Endodermal cell (in vitro differentiated cells): ENCODE data around the gene NID2. TPM values are rescaled to one million over a fixed set of nuclear protein-coding genes. Genes with fewer than 3 reads are reported as not detected.

ENCODE experiments used
- DNase-seq: peaks from one replicate; pipeline ENCODE4 v3.0.0-alpha.2; 2017
- H3K27ac ChIP-seq: 2 replicates; pipeline ENCODE4 v1.5.1; 2013; ENCODE audit warnings: mild to moderate bottlenecking, low read depth, low read length, moderate library complexity
- H3K27me3 ChIP-seq: 2 replicates; pipeline ENCODE4 v1.6.1; 2013; ENCODE audit warnings: mild to moderate bottlenecking, low read length, moderate library complexity; ENCODE audit not compliant: insufficient read depth, control insufficient read depth, poor library complexity, severe bottlenecking
- H3K36me3 ChIP-seq: 2 replicates; pipeline ENCODE4 v1.7.0; 2013; ENCODE audit warnings: mild to moderate bottlenecking, low read length, moderate library complexity; ENCODE audit not compliant: control insufficient read depth, insufficient read depth
- H3K4me1 ChIP-seq: one replicate; pipeline ENCODE4 v1.7.0; 2013; ENCODE audit warnings: low read length; ENCODE audit not compliant: control insufficient read depth, insufficient read depth
- H3K4me3 ChIP-seq: 2 replicates; pipeline ENCODE4 v1.5.1; 2013; ENCODE audit warnings: mild to moderate bottlenecking, low read length, moderate library complexity
- H3K9ac ChIP-seq: 2 replicates; pipeline ENCODE4 v1.6.1; 2013; ENCODE audit warnings: mild to moderate bottlenecking, low read length, moderate library complexity; ENCODE audit not compliant: poor library complexity, severe bottlenecking; ENCODE audit errors: extremely low read depth
- H3K9me3 ChIP-seq: 2 replicates; pipeline ENCODE4 v1.6.1; 2013; ENCODE audit warnings: mild to moderate bottlenecking, low read length, moderate library complexity; ENCODE audit not compliant: control insufficient read depth
- H3K27ac Mint-ChIP-seq: 2 replicates; pipeline ENCODE4 v1.8.0; 2020; ENCODE audit warnings: mixed read lengths
- H3K27me3 Mint-ChIP-seq: 2 replicates; pipeline ENCODE4 v1.8.0; 2021; ENCODE audit warnings: mild to moderate bottlenecking, mixed read lengths; ENCODE audit not compliant: insufficient read depth
- H3K36me3 Mint-ChIP-seq: 2 replicates; pipeline ENCODE4 v1.8.0; 2020; ENCODE audit warnings: low read depth, mixed read lengths
- H3K4me1 Mint-ChIP-seq: 2 replicates; pipeline ENCODE4 v1.8.0; 2020; ENCODE audit warnings: mixed read lengths
- H3K4me3 Mint-ChIP-seq: 2 replicates; pipeline ENCODE4 v1.8.0; 2020; ENCODE audit warnings: mild to moderate bottlenecking, moderate library complexity, mixed read lengths
- H3K9me3 Mint-ChIP-seq: 2 replicates; pipeline ENCODE4 v1.8.0; 2020; ENCODE audit warnings: mild to moderate bottlenecking, mixed read lengths
- CTCF ChIP-seq: fragments of 200-600 bp; sonication (generic); conservative IDR thresholded peaks from 2 replicates; pipeline ENCODE4 v1.5.0; 2021; ENCODE audit warnings: antibody characterized with exemption, mild to moderate bottlenecking
- WGBS, 2 experiments: methylation state at CpG; one replicate each; pipeline versions ENCODE4 v1.1.5 to v1.1.7; 2013; ENCODE audit warnings: missing lambda C conversion rate in 2 of 2, mixed read lengths in 1 of 2; ENCODE audit not compliant: insufficient coverage in 1 of 2, insufficient read length in 1 of 2; 5-methylcytosine and 5-hydroxymethylcytosine counted together
- total RNA-seq, 2 donors: library from RNA; stranded (reverse); fragmentation: NEBNext Ultra II Directional in 1 of 2; extraction: Animal tissue kit (Norgen Biotek cat#: 25700) in 1 of 2; gene quantifications; 2 replicates in 1 of 2; 3 replicates in 1 of 2; pipeline ENCODE4 v1.2.1, GENCODE V29; 2021

Gene NID2
- total RNA-seq, 2 donors from 2014 or later = 1.7 to 2.9 TPM

DNA sequence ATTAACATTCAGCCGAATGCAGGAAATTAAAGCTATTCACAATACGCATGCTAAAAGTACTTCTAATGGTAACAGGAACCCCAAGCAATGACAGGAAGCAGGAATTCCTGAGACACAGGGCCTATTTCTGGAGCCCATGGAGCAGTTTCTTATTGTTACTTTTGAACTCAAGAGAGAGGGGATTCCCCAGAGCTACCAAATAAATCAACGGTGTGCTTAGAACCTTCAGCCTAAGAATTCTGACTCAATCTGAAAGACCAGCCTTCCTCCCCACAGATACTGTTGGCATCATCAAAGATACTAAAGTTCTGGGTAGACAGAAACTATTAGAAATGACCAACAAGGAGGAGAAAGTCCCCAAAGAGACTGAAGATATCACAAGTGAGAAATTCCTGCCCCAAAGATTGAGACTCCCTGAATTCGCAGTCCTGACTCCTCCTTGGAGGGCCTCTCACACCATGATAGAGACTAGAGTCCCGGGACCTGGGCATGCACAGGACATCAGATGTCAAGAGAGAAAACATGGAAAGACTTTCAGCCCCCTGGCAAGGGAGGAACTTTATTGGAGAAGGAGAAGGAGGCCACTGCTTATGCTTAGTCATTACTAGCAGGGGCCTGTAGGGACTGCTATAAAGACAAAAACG is 46.8 kb downstream of the NID2 start:
- Mint-ChIP-seq H3K9me3 (peaks cover 7% of the 10 kb centered on the region), H3K4me1 (peaks cover 48% of the 10 kb centered on the region), H3K27ac (no peak overlapping the region), H3K36me3 (no peaks in the 10 kb centered on the region), H3K4me3 (no peak overlapping the region), H3K27me3 (no peaks in the 10 kb centered on the region)
- no peak for TF ChIP-seq CTCF
- DNase-seq = no peak
- Histone ChIP-seq H3K27me3 (no peaks in the 10 kb centered on the region), H3K9ac (no peak overlapping the region), H3K9me3 (peaks cover 15% of the 10 kb centered on the region), H3K4me1 (peaks cover 8% of the 10 kb centered on the region), H3K27ac (no peak overlapping the region), H3K36me3 (no peaks in the 10 kb centered on the region), H3K4me3 (no peak overlapping the region)
- 90 to 93% methylated on average over 5 to 6 of the region's 6 CpGs for WGBS, 2 experiments

DNA sequence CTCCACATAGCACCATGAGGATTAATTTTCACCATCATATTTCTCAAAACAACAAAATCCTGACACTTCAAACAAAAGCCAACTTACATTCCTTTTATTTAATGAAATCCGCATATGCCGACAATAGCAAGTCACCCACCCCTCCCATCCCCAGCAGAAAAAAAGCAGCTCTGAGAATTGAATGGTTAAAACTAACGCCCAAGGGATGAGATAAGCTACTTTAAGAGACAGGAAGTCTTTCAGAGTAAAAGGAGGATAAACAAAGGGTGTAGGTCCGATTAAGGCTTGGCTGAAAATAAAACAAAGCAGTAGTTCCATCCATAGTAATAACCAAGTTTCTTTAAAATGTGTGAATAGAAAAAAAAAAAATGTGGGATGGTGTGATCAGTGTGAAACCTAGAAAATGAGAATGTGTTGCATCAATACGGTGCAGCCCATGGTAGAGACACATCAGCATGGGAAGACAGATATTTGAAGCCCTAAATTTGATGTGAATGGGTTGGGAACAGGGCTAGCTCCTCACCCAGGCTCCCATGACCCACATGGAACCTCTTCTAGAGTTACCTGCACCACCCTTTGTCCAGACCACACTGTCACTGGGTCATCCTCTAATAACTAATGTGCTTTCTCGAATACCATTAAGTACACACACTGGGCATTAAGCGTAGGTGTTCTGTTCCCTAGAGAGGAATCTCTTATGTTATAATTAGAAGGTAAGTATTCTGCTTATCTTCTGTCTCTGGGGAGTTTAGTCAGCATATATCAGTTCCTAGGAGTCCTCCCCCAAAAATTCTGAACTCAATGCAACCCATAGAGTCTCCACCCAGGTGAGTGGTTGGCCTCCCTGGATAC is 47.8 kb downstream of the NID2 start:
- Histone ChIP-seq H3K9ac (no peak overlapping the region), H3K36me3 (no peaks in the 10 kb centered on the region), H3K9me3 (peaks cover 15% of the 10 kb centered on the region), H3K4me3 (peak overlapping the region; percentile 54), H3K27ac (no peak overlapping the region), H3K27me3 (no peaks in the 10 kb centered on the region), H3K4me1 (peaks cover 8% of the 10 kb centered on the region)
- WGBS, 2 experiments = 63% methylated on average over 7 of the region's 7 CpGs; no CpG with 5 or more reads in 1 of the 2 experiments
- Mint-ChIP-seq H3K9me3 (peaks cover 7% of the 10 kb centered on the region), H3K4me3 (no peak overlapping the region), H3K4me1 (peaks cover 51% of the 10 kb centered on the region), H3K36me3 (no peaks in the 10 kb centered on the region), H3K27ac (peak overlapping the region; percentile 50), H3K27me3 (no peaks in the 10 kb centered on the region)
- no peak for TF ChIP-seq CTCF
- no peak for DNase-seq

GRCh38 chr14:52020161-52020714 is 48.6 kb downstream of the NID2 start:
- Mint-ChIP-seq H3K36me3 (no peaks in the 10 kb centered on the region), H3K4me1 (peaks cover 48% of the 10 kb centered on the region), H3K4me3 (no peak overlapping the region), H3K27ac (no peak overlapping the region), H3K27me3 (no peaks in the 10 kb centered on the region), H3K9me3 (peaks cover 7% of the 10 kb centered on the region)
- H3K9ac ChIP-seq = no peak overlapping the region
- H3K9me3 ChIP-seq = peaks cover 15% of the 10 kb centered on the region
- H3K4me3 ChIP-seq = peak overlapping the region; percentile 54
- no peaks in the 10 kb centered on the region for H3K27me3 ChIP-seq
- H3K4me1 ChIP-seq = peaks cover 8% of the 10 kb centered on the region
- no peak for TF ChIP-seq CTCF
- H3K27ac ChIP-seq = no peak overlapping the region
- 88 to 90% methylated on average over 4 to 5 of the region's 5 CpGs for WGBS, 2 experiments
- H3K36me3 ChIP-seq = no peaks in the 10 kb centered on the region
- DNase-seq = no peak
